ENCODE results near the gene NODAL.

Gene NODAL

DNA sequence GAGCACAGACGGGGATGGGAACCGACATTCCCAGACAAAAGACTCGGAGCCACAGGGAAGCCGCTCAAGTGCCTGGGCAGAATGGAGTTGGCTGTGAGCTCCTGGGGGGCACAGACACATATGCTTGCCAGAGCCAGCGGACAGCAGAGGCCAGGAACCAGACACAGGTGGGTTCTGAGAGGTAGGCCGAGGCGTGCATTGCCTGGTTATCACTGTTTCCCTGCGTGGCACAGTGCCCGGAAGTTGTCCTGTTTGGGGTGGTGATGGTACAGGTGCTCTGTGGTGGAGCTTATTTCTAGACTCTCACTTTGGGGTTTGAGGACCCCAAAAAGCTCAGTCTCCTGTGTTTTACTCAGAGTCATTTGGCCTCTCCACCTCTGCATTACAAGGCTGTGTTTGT is 39.6 kb upstream of the NODAL start:
- Histone ChIP-seq H3K27me3 (ENCODE audit: insufficient read depth, low read depth, severe bottlenecking) (peaks cover 8% of the 10 kb centered on the region), H3K9me3 (ENCODE audit: severe bottlenecking) (no peaks in the 10 kb centered on the region), H3K27ac (no peak overlapping the region), H3K36me3 (no peaks in the 10 kb centered on the region), H3K4me3 (ENCODE audit: low read depth, low read length) (no peak overlapping the region)
- no peak for TF ChIP-seq CTCF (IDR thresholded peaks at IDR 0.05; ENCODE audit: low read depth, low read length)
- no peak for DNase-seq

DNA sequence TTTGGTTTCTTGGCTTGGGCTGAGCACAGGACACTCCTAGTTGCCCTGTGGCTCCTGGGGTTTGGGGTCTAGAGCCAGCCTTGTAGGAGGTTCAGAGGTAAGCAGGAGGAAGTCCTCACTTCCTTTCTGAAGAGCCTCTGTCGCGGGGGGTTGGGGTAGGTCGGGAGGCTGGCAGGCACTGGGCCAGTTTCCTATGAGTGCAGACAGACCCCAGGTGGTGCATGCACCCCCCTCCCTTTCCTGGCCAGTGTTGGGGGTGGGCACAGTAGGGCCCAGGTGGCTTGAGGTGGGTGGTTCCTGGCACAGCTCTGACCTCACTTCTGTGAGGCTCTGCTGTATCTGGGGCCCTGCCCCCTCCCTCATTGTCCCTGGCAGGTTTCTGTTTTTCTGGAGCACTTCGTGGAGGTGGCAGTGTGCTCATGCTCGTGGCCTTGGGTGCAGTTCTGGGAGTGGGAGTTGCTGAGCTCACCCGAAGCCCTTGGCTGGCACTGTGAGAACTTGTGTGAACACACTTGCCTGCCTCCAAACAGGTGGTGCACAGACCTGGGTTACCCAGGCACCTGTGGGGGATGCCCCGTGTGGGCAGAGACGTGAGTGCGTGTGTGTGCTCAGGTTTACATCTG is 38.9 kb upstream of the NODAL start:
- H3K4me3 ChIP-seq (ENCODE audit: low read depth, low read length): no peak overlapping the region
- H3K36me3 ChIP-seq: no peaks in the 10 kb centered on the region
- DNase-seq: no peak
- peaks cover 8% of the 10 kb centered on the region for H3K27me3 ChIP-seq (ENCODE audit: insufficient read depth, low read depth, severe bottlenecking)
- no peak overlapping the region for H3K27ac ChIP-seq
- H3K9me3 ChIP-seq (ENCODE audit: severe bottlenecking): no peaks in the 10 kb centered on the region
- TF ChIP-seq CTCF (IDR thresholded peaks at IDR 0.05; ENCODE audit: low read depth, low read length): no peak

DNA sequence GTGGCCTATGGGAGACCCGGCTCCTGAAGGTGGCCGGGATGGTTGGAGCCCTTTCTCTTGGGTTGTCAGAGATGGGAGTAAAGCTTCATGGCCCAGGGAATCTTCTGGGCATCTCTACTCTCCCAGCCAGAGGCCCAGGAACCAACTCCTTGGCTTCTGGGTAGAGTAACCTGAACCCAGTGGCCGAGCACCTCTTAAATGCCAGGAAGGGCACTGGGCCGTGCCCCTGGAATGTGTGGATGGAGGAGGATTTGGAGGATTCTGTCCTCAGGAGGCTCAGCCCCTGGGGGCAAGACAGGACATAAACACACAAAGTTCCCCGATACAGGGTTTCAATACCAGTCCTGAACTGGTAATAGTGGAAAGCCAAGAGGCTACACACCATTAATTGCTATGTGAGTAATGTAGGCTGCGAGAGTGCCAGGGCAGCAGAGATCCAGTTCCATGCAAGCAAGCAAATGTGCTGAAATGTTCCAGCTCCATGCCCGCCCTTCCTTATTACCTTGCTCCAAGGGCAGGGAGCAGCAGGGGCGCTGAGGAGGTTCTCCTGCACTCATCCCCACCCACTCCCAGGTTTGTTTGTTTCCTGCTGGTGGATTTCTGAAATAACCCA is 38.3 kb upstream of the NODAL start:
- Histone ChIP-seq H3K27ac (no peak overlapping the region), H3K9me3 (ENCODE audit: severe bottlenecking) (no peaks in the 10 kb centered on the region), H3K27me3 (ENCODE audit: insufficient read depth, low read depth, severe bottlenecking) (peaks cover 8% of the 10 kb centered on the region), H3K4me3 (ENCODE audit: low read depth, low read length) (no peak overlapping the region), H3K36me3 (no peaks in the 10 kb centered on the region)
- DNase-seq: no peak
- TF ChIP-seq CTCF (IDR thresholded peaks at IDR 0.05; ENCODE audit: low read depth, low read length): no peak

- H3K4me3 ChIP-seq (ENCODE audit: low read depth, low read length): peak overlapping the region; percentile 67
- H3K27me3 ChIP-seq (ENCODE audit: insufficient read depth, low read depth, severe bottlenecking): peaks cover 8% of the 10 kb centered on the region
- TF ChIP-seq CTCF (IDR thresholded peaks at IDR 0.05; ENCODE audit: low read depth, low read length): 0 out of 2 replicates have a peak, but pooled peaks have one; percentile 24
- no peaks in the 10 kb centered on the region for H3K36me3 ChIP-seq
- H3K9me3 ChIP-seq (ENCODE audit: severe bottlenecking): no peaks in the 10 kb centered on the region
- peak; percentile 21 for DNase-seq
- no peak overlapping the region for H3K27ac ChIP-seq
Observed at GRCh38 chr10:70479165-70479581, 37.7 kb upstream of the NODAL start.

DNA sequence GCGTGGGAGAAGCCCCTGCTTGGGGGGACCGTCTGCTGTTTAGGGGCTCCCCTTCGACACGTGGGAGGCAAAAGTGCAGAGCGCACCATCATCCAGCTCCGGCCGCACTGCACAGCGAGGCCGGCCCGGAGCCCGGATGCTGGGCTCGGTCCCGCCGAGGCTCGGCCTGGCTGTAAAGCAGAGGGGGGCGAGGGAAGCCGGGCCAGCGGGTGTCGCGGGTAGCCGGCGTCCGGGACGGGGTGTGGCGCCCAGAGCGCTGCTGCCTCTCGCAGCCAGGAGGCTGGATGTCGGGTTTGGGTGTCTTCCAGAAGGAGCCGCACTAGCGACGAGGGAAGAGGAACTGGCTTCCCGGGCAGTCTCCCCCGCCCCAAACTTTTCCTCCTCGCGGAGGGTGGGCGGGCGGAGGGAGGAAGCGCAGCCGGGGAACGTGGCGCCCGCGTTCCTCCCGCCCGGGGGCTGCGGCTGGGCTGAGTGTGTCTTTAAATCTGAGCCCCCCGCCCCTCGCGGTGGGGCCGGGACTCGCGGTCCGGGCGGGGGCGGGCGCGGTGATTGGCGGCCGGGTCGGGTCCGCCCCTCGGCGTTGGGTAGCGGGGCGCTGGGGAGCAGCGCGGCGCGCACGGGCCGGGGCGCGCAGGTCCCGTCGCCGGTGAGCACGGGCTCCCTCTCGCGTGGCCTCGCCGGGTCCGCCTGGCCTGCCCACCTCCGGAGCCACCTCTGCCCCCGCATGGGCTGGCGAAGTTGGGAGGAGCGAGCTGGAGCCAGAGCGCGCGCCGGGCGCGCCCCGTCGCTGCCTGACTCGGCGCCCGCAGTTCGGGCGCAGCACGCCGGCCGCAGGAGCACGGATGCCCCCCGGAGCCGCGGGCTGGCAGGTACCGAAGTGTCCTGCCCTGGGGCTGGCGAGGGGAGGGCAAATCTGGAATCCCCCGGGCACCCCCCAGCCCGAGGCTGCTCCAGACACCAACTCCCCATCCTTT is 37.0 kb upstream of the NODAL start, which contains the start of gene PALD1:
TSS of gene PALD1 (plus strand) at position 577 of the 974 bp plus-strand sequence. CDS start 47,185 bp downstream, outside the sequence.
- no peaks in the 10 kb centered on the region for H3K36me3 ChIP-seq
- peak; percentile 55 for DNase-seq
- no peak for TF ChIP-seq CTCF (IDR thresholded peaks at IDR 0.05; ENCODE audit: low read depth, low read length)
- H3K27ac ChIP-seq: no peak within 1 kb of the TSS
- no peaks in the 10 kb centered on the region for H3K9me3 ChIP-seq (ENCODE audit: severe bottlenecking)
- peaks cover 8% of the 10 kb centered on the region for H3K27me3 ChIP-seq (ENCODE audit: insufficient read depth, low read depth, severe bottlenecking)
- H3K4me3 ChIP-seq (ENCODE audit: low read depth, low read length): peak within 1 kb of the TSS; percentile 67
